ENCODE measurements around the gene ZNF654. TPM values are rescaled to one million over a fixed set of nuclear protein-coding genes. Genes with fewer than 3 reads are reported as not detected.
"Not testable (repeated sequence)": the region's sequence is repeated elsewhere in the genome, so short reads cannot be mapped to it uniquely, and the experiment has no call there.

Gene ZNF654
- total and polyA plus RNA-seq, 9 of the 15 experiments (the other 6 are each of a cell fraction or from before 2014, with no cell fraction given): 2.4 to 8.6 (median 5.1) TPM

GRCh38 chr3:88180398-88180999 lies 121.4 kb downstream of the ZNF654 start (continued):
- no peak for TF ChIP-seq MGA (IDR thresholded peaks at IDR 0.05)
- TF ChIP-seq HMBOX1 (IDR thresholded peaks at IDR 0.05): no peak
- no peak for TF ChIP-seq NCOA6 (IDR thresholded peaks at IDR 0.05)
- no peak for TF ChIP-seq SMARCB1 (IDR thresholded peaks at IDR 0.05; ENCODE audit: insufficient read length, low read depth)
- no peak for TF ChIP-seq ELF2 (CRISPR knock-in tag; IDR thresholded peaks at IDR 0.05)
- TF ChIP-seq RBM17 (IDR thresholded peaks at IDR 0.05; ENCODE audit: borderline replicate concordance, low read depth, low read length): no peak
- TF ChIP-seq TCF7 (IDR thresholded peaks at IDR 0.05; ENCODE audit: borderline replicate concordance): no peak
- TF ChIP-seq TAF15 (IDR thresholded peaks at IDR 0.05; ENCODE audit: low read depth, low read length): no peak

GRCh38 chr3:88182165-88182918 lies 123.3 kb downstream of the ZNF654 start:
- H3K4me3 ChIP-seq; ATAC-seq; H3K4me1 ChIP-seq (replicated peaks in 1 of 2; ENCODE audit: control insufficient read depth in 2 of 2, insufficient read depth in 2 of 2, low read length in 2 of 2); H3K36me3 ChIP-seq (ENCODE audit: control insufficient read depth, insufficient read depth, low read length); CTCF ChIA-PET (ENCODE audit: low intra/inter-chr PET ratio); in situ Hi-C loops (cut with MboI); DNase-seq (ENCODE audit: extremely low read depth in 1 of 4, low spot score in 3 of 4); H3K27ac ChIP-seq (ENCODE audit: extremely low read depth, low read depth, low read length); BruUV-seq (replicated peaks); H3K27me3 ChIP-seq (ENCODE audit: control insufficient read depth in 2 of 2, insufficient read depth in 2 of 2, low read length in 2 of 2); H2AFZ ChIP-seq (ENCODE audit: low read depth, low read length); FAIRE-seq; H4K20me1 ChIP-seq (replicated peaks; ENCODE audit: control insufficient read depth, insufficient read depth, low read length); H3K9me3 ChIP-seq (replicated peaks; ENCODE audit: control insufficient read depth, insufficient read depth, low read depth, low read length); H3K9ac ChIP-seq (ENCODE audit: insufficient read depth in 1 of 2, low read depth in 2 of 2, low read length in 2 of 2); H3K79me2 ChIP-seq (ENCODE audit: control insufficient read depth, insufficient read depth, low read length); H3K9me1 ChIP-seq (ENCODE audit: control insufficient read depth, insufficient read depth, low read length); intact Hi-C loops (cut with micrococcal nuclease); H3K4me2 ChIP-seq (ENCODE audit: insufficient read depth, low read length): not testable (repeated sequence)
- WGBS (ENCODE audit: insufficient coverage, low coverage, missing lambda C conversion rate): 13% methylated on average over 9 of the region's 9 CpGs
- POLR2A ChIA-PET: interaction anchor here (0.6 kb wide), 1 partner anchor 200 kb away, joined by 3 read pairs; no protein-coding TSS in a partner anchor

All from K562 (cell line).